ENCODE results near the gene REPS1.

DNA sequence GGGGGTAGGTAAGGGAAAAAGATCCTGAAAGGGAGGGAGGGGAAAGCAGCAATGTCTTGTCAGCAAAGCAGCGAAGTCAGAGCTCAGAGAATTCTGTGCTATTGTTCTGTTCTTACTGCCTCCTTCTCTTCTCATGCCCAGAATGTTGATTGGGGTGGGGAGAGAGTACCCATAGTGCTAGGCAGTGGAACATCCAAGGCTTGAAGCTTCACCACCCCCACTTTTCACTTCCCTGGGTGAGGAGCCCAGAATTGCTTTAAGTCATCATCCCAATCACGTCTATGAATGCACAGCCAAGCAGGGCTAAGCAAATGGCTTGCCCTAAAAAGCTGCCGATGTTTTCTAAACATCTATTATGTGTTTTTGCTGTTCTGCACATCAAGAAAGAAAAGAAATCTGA is 16.5 kb downstream of the REPS1 start:
- TF ChIP-seq GATA2 (IDR thresholded peaks at IDR 0.05; ENCODE audit: low read depth, low read length), result no peak
- TF ChIP-seq GATA3 (IDR thresholded peaks at IDR 0.05; ENCODE audit: low read depth, low read length), result no peak

Data from SH-SY5Y (cell line).